Large intestine (tissue), 3 donors: ENCODE data around the gene SRA1. TPM values are rescaled to one million over a fixed set of nuclear protein-coding genes. Genes with fewer than 3 reads are reported as not detected.

ENCODE experiments used
- DNase-seq, 2 donors: peaks; one replicate each; pipeline versions ENCODE4 v3.0.0 to v3.0.0-alpha.2; 2013
- H3K27ac ChIP-seq: one replicate; pipeline ENCODE4 v1.5.1; 2013; ENCODE audit warnings: low read length
- H3K27me3 ChIP-seq: 2 replicates; pipeline ENCODE4 v1.6.1; 2013; ENCODE audit warnings: low read length; ENCODE audit not compliant: control insufficient read depth, insufficient read depth
- H3K36me3 ChIP-seq: 2 replicates; pipeline ENCODE4 v1.6.1; 2013; ENCODE audit warnings: low read length; ENCODE audit not compliant: control insufficient read depth, insufficient read depth
- H3K4me1 ChIP-seq: one replicate; pipeline ENCODE4 v1.6.1; 2013; ENCODE audit warnings: low read length; ENCODE audit not compliant: control insufficient read depth, insufficient read depth
- H3K4me3 ChIP-seq: one replicate; pipeline ENCODE4 v1.5.1; 2013; ENCODE audit warnings: low read length
- H3K9me3 ChIP-seq: one replicate; pipeline ENCODE4 v1.6.1; 2013; ENCODE audit warnings: mild to moderate bottlenecking, low read depth, low read length, moderate library complexity; ENCODE audit not compliant: control insufficient read depth
- WGBS: methylation state at CpG from one replicate; pipeline ENCODE4 v1.1.5; 2013; ENCODE audit warnings: low lambda C conversion rate; ENCODE audit not compliant: insufficient coverage; 5-methylcytosine and 5-hydroxymethylcytosine counted together
- polyA plus RNA-seq: library from polyadenylated mRNA; unstranded; fragments of 120-200 nt; gene quantifications from one replicate; pipeline ENCODE4 v1.2.1, GENCODE V29; 2013

The SRA1 gene
- polyA plus RNA-seq, 1 donor = 21.7 TPM

- H3K27me3 ChIP-seq = no peaks in the 10 kb centered on the region
- H3K27ac ChIP-seq = no peak overlapping the region
- H3K4me1 ChIP-seq = peaks cover 10% of the 10 kb centered on the region
- DNase-seq = no peak
- H3K9me3 ChIP-seq = no peaks in the 10 kb centered on the region
- no peak overlapping the region for H3K4me3 ChIP-seq
- 75% methylated on average over 1 of the region's 2 CpGs for WGBS
- peaks cover 26% of the 10 kb centered on the region for H3K36me3 ChIP-seq
Measured at GRCh38 chr5:140554454-140554853, 2.8 kb downstream of the SRA1 start.

DNA sequence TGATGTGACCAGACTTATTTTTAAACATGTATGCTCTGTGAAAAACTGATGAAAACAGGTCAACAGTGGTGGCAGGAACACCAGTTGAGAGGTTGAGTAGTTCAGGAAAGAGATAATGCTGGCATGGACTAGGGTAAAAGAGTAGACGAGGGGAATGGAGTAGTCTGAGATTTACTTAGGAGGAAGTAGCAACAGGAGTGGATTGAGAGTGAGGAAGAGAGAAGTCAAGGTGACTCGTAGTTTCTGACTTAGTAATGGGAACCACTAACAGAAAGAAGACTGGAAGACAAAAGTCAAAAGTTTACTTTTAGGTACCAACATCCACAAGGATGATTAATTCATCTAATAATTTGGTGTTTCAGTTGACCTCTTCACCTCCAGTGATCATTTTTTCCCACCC is 3.6 kb downstream of the SRA1 start:
- Histone ChIP-seq H3K4me3 (no peak overlapping the region), H3K4me1 (peaks cover 18% of the 10 kb centered on the region), H3K27ac (no peak overlapping the region), H3K9me3 (no peaks in the 10 kb centered on the region), H3K27me3 (no peaks in the 10 kb centered on the region), H3K36me3 (peaks cover 32% of the 10 kb centered on the region)
- DNase-seq = no peak
- WGBS = 100% methylated on average over 2 of the region's 2 CpGs

- no CpG with 5 or more reads among the region's 4 CpGs for WGBS
- no peak for DNase-seq
- peaks cover 28% of the 10 kb centered on the region for H3K4me1 ChIP-seq
Measured at GRCh38 chr5:140551872-140552271, 5.4 kb downstream of the SRA1 start.

DNA sequence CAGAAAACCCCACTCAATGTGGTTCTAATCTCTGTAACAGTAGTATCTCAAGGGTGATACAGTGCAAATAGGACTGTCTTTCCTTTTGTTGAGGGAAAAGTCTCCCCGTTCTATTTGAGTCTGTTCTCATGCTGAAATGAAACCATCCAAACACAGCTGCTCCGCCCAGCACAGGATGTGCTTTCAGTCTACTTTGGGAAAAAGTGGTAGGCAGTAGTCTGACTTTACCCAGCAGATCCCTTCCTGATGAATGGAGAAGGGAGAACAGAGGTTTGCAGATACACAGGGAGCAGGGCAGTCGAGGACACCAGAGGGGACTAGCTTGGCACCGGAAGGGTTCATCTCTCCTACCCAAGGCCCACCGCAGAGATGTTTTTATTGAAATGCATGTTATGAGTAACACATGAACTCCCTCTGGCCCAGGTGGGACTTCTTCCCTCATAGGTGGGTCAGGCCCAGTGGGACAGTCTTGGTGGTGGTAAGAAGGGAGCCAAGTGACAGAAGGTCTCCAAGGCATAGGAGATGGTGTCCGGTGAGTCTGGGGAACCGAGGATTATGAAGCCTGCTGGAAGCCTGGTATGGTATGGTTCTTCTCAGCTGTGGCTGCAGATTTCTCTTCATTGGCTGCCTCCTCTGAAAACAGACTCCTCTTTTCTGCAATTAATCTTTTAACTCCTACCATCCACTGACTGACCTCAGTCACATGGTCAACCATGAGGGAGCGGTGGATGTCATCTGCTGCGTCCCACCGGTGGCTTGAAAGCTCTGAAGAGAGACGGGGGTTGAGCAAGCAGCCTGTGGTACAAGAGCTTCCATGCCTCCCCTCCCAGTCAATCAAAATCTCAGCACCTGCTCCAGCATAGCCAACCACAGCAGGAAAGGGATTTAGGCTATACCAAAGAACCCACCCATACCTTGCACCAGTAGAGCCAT is 6.9 kb downstream of the SRA1 start:
- 100% methylated on average over 1 of the region's 11 CpGs for WGBS
- no peak for DNase-seq
- H3K4me1 ChIP-seq = peaks cover 33% of the 10 kb centered on the region

More at GRCh38 chr5:140551872-140552271, 5.4 kb downstream of the SRA1 start:
- Histone ChIP-seq H3K36me3 (peaks cover 32% of the 10 kb centered on the region), H3K27ac (no peak overlapping the region), H3K9me3 (no peaks in the 10 kb centered on the region), H3K27me3 (no peaks in the 10 kb centered on the region), H3K4me3 (no peak overlapping the region)

DNA sequence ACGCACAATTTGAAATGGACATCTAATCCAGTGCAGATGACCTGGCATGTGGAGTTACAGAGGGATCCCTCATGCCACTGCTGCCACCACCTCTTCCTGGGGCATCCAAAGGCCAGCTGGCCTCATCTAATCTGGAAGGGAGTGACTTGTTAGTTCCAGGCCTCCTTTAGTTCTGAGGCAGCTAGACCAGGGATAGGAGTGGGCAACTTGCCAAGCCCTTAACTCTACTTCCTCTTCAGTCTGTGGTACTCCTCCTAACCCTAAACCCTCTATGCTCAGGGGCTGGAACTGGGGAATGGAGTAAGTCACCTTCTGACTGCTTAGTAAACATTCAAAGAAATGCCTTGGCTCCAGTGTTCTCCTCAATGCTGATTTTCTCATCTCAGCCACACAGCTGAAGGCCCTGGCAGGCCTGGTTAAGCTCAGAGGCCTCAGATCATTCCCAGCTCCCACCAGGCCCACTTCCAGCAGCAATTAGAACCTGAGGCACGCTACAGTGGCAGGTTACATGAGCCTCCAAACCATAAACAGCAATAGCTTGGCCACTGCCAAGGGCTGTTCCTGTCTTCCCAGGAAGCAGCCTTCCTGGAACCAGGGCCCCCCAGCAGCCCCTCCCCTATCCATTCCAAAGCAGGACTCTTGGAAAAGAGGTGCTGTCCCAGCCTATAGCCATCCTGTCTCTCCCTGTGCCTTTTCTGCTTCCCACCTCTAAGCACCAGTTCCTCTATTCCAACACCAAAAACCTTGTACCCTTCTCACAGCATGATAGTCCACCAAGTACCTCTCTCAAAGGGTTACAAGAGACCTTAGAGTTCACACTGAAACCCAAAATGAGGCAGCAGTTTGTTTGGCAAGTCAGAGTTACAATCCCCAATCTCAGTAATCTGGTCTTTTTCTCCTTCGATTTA is 7.8 kb downstream of the SRA1 start:
- Histone ChIP-seq H3K9me3 (no peaks in the 10 kb centered on the region), H3K27ac (no peak overlapping the region), H3K27me3 (no peaks in the 10 kb centered on the region), H3K4me1 (peaks cover 33% of the 10 kb centered on the region), H3K4me3 (no peak overlapping the region), H3K36me3 (peaks cover 41% of the 10 kb centered on the region)
- WGBS = no CpG with 5 or more reads among the region's 3 CpGs
- DNase-seq = peak in 1 of 2 donors; percentile 37

More for the DNA sequence above, 6.9 kb downstream of the SRA1 start:
- Histone ChIP-seq H3K27ac (no peak overlapping the region), H3K9me3 (no peaks in the 10 kb centered on the region), H3K27me3 (no peaks in the 10 kb centered on the region), H3K4me3 (no peak overlapping the region), H3K36me3 (peaks cover 36% of the 10 kb centered on the region)

DNA sequence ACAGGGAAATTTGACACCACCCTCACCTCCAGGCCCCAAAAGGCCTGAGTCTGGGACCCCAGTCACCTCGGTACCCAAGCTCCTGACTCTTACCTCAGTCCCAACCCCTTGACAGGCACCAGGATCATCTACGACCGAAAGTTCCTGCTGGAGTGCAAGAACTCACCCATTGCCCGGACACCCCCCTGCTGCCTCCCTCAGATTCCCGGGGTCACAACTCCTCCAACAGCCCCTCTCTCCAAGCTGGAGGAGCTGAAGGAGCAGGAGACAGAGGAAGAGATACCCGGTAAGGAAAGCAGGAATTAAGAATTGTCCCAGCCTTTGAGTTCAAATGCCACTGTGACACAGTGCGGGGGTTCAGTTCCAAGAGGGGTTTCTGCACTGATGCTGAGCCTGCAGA is 8.5 kb downstream of the SRA1 start:
- no peak for DNase-seq
- Histone ChIP-seq H3K27me3 (no peaks in the 10 kb centered on the region), H3K4me1 (peaks cover 35% of the 10 kb centered on the region), H3K27ac (peak overlapping the region; percentile 95), H3K36me3 (peaks cover 45% of the 10 kb centered on the region), H3K4me3 (no peak overlapping the region), H3K9me3 (no peaks in the 10 kb centered on the region)
- no CpG with 5 or more reads among the region's 7 CpGs for WGBS

GRCh38 chr5:140548300-140548688 is 9.0 kb downstream of the SRA1 start:
- H3K4me3 ChIP-seq = peak overlapping the region; percentile 51
- H3K4me1 ChIP-seq = peaks cover 38% of the 10 kb centered on the region
- no peaks in the 10 kb centered on the region for H3K9me3 ChIP-seq
- no peak for DNase-seq
- H3K27ac ChIP-seq = peak overlapping the region; percentile 95
- H3K27me3 ChIP-seq = no peaks in the 10 kb centered on the region
- no CpG with 5 or more reads among the region's 5 CpGs for WGBS
- peaks cover 45% of the 10 kb centered on the region for H3K36me3 ChIP-seq

DNA sequence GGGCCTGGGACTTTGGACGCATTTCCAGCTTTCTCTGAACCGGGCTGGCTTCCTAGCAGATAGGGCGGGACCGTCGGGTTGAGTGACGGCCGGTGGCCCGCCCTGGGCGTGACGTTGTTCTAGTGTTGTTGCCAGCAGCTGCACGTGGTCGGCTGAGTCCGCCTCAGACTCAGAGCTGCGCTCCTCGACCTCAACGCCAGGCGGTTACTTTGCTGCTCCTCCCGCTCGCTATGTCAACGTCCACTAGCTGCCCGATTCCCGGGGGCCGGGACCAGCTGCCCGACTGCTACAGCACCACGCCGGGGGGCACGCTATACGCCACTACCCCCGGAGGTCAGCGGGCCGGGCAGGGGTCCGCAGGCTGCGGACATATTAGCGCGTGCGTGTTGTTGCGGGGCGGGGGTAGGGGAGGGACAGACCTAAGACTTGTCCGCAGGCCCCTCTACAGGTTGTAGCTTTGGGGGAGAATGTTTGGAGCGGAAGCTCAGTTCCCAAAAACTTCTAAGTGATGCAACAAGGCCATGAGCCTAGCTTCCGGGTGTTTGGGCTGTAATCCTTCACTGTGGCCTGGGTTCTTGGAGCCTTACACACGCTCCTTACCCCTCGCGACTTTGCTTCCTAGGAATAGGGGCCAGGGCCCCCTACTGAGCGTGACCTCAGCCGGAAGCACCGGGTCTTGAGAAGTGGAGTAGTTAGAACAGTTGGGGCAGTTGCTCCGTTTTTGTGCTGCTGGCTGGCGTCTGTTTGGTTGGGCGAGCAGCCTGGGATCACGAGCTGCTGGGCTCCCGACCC is 9.6 kb downstream of the SRA1 start, which contains the start of gene EIF4EBP3:
EIF4EBP3 (plus strand) TSS at position 155 of the 792 bp plus-strand sequence; CDS start at position 231, 76 bp downstream.
- no CpG with 5 or more reads among the region's 52 CpGs for WGBS
- Histone ChIP-seq H3K9me3 (no peaks in the 10 kb centered on the region), H3K36me3 (peaks cover 45% of the 10 kb centered on the region), H3K4me3 (peak within 1 kb of the TSS; percentile 51), H3K27me3 (no peaks in the 10 kb centered on the region), H3K4me1 (peaks cover 42% of the 10 kb centered on the region), H3K27ac (peak within 1 kb of the TSS; percentile 95)
- peak; percentile 98 to 99 for DNase-seq

DNA sequence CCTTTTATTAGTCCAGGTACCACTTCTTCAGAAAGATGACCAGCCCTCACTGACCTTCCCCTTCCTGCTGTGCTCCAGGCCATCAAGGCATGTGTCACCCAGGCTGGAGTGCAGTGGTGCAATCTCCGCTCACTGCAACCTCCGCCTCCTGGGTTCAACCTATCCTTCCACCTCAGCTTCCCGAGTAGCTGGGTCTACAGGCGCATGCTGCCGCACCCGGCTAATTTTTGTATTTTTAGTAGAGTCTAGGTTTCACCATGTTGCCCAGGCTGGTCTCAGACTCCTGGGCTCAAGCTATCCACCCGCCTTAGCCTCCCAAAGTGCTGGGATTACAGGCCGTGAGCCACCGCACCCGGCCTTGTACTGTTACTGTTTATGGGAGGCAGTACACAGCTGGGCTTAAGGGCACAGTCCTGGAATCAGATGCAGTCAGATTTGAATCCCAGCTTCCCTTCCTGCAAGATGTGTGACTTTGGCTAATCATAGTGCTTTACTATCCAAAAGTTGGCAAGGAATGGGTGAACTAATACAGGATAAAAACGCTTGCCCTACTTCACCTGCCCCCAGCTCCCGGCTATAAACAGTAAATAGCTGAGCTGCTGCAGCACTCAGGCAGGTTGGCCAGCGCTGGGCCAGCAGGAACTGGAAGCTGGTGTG is 10.3 kb downstream of the SRA1 start:
- no peak overlapping the region for H3K4me3 ChIP-seq
- no CpG with 5 or more reads among the region's 13 CpGs for WGBS

More for the DNA sequence above, 10.3 kb downstream of the SRA1 start:
- Histone ChIP-seq H3K9me3 (no peaks in the 10 kb centered on the region), H3K27me3 (no peaks in the 10 kb centered on the region), H3K4me1 (peaks cover 42% of the 10 kb centered on the region), H3K36me3 (peaks cover 46% of the 10 kb centered on the region), H3K27ac (peak overlapping the region; percentile 95)
- DNase-seq = peak in 1 of 2 donors; percentile 37
